Astrocyte (in vitro differentiated cells and primary cell): ENCODE measurements around the gene ASPN. TPM values are rescaled to one million over a fixed set of nuclear protein-coding genes. Genes with fewer than 3 reads are reported as not detected.

Source experiments
- DNase-seq: peaks from one replicate; pipeline ENCODE4 v3.0.0-alpha.2; 2010; ENCODE audit warnings: low read depth
- FAIRE-seq: peaks from 2 replicates; lab custom pipeline; 2011; peaks lifted over from hg19 to GRCh38; lab: Jason Lieb, UNC
- H2AFZ ChIP-seq: 2 replicates; pipeline ENCODE4 v1.6.0; 2012; ENCODE audit warnings: low read depth, low read length, inconsistent platforms
- H3K27ac ChIP-seq: 2 replicates; pipeline ENCODE4 v1.5.1; 2011; ENCODE audit warnings: low read depth, low read length, inconsistent platforms
- H3K27me3 ChIP-seq: 2 replicates; pipeline ENCODE4 v1.6.0; 2011; ENCODE audit warnings: low read length, inconsistent platforms; ENCODE audit not compliant: insufficient read depth
- H3K36me3 ChIP-seq: 2 replicates; pipeline ENCODE4 v1.5.1; 2011; ENCODE audit warnings: low read length, inconsistent platforms; ENCODE audit not compliant: insufficient read depth
- H3K4me1 ChIP-seq: 2 replicates; pipeline ENCODE4 v1.5.1; 2011; ENCODE audit warnings: low read length, inconsistent platforms; ENCODE audit not compliant: insufficient read depth
- H3K4me2 ChIP-seq: 2 replicates; pipeline ENCODE4 v1.6.0; 2012; ENCODE audit warnings: low read length, inconsistent platforms
- H3K4me3 ChIP-seq: 2 replicates; pipeline ENCODE4 v1.5.1; 2011; ENCODE audit warnings: low read depth, mild to moderate bottlenecking, low read length, inconsistent platforms; ENCODE audit not compliant: insufficient read depth
- H3K79me2 ChIP-seq: 2 replicates; pipeline ENCODE4 v1.6.0; 2012; ENCODE audit warnings: mild to moderate bottlenecking, low read length, inconsistent platforms; ENCODE audit not compliant: insufficient read depth
- H3K9ac ChIP-seq: 2 replicates; pipeline ENCODE4 v1.6.0; 2012; ENCODE audit warnings: mild to moderate bottlenecking, low read length, inconsistent platforms
- H3K9me3 ChIP-seq: 2 replicates; pipeline ENCODE4 v1.5.1; 2012; ENCODE audit warnings: low read depth, mild to moderate bottlenecking, low read length, inconsistent platforms; ENCODE audit not compliant: insufficient read depth
- H4K20me1 ChIP-seq: 2 replicates; pipeline ENCODE4 v1.6.0; 2012; ENCODE audit warnings: low read length, inconsistent platforms; ENCODE audit not compliant: insufficient read depth
- H3K27ac Mint-ChIP-seq: one replicate; pipeline ENCODE4 v1.8.0; 2021; ENCODE audit warnings: mild to moderate bottlenecking, mixed read lengths; ENCODE audit not compliant: unreplicated experiment
- H3K27me3 Mint-ChIP-seq: one replicate; pipeline ENCODE4 v1.8.0; 2021; ENCODE audit warnings: low read depth, mixed read lengths; ENCODE audit not compliant: unreplicated experiment
- H3K36me3 Mint-ChIP-seq: one replicate; pipeline ENCODE4 v1.8.0; 2021; ENCODE audit warnings: low read depth, mixed read lengths; ENCODE audit not compliant: unreplicated experiment
- H3K4me1 Mint-ChIP-seq: one replicate; pipeline ENCODE4 v1.8.0; 2021; ENCODE audit warnings: low read depth, mixed read lengths; ENCODE audit not compliant: unreplicated experiment
- H3K4me3 Mint-ChIP-seq: one replicate; pipeline ENCODE4 v1.8.0; 2021; ENCODE audit warnings: mild to moderate bottlenecking, moderate library complexity, mixed read lengths; ENCODE audit not compliant: unreplicated experiment
- H3K9me3 Mint-ChIP-seq: one replicate; pipeline ENCODE4 v1.8.0; 2021; ENCODE audit warnings: mild to moderate bottlenecking, mixed read lengths; ENCODE audit not compliant: unreplicated experiment
- EZH2 ChIP-seq: IDR thresholded peaks from 2 replicates; pipeline ENCODE4 v1.6.1; 2012; ENCODE audit warnings: mild to moderate bottlenecking, low read length, inconsistent platforms; ENCODE audit not compliant: insufficient read depth
- total RNA-seq: library from RNA; stranded (reverse); gene quantifications from 2 replicates; pipeline ENCODE4 v1.2.1, GENCODE V29; 2021
- TF ChIP-seq, protein P1 (sequence below): IDR thresholded peaks from 2 replicates; pipeline ENCODE4 v1.5.1; 2011; ENCODE audit warnings: low read depth, mild to moderate bottlenecking, inconsistent platforms, low read length, moderate library complexity; ENCODE audit not compliant: insufficient read depth

ASPN gene
- total RNA-seq, 1 donor from 2014 or later: not detected

DNA sequence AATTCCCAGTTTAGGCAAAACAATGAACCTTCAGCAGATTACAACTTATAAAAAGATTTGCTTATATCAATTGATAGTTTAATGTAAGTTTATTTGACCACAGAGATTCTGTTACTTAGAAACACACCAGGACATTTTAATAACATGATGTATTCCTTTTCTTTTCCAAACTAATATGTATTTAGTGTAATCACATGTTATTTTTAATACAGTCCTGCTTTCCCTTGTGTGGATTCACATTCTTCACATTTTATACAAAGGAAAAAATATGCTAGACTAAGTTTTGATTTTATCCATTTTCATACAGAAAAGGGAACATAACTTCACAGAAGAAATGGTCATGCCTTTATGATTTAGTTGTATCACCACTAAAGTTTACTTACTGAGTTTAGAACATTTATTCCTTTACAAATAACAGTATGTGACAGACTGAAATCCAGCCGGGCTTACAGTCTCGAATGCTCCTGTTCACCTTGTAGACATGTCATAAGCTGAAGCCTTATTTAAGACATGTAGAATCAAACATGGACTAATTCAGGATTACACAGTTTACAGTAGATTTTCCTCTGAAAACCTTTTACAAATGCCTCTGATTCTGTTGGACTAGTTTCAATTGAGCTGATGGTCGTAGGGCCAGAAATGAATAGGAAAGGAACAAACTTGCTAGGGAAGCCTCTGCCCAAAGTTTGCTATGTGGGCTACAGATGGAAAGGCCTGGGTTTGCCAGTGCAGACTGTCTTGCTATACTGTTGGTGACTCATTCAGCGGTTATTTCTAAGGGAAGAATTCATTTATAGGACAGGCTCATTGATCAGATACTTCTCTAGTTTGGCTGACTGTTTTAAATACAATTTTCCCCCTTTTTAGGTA lies 6.6 kb upstream of the ASPN start:
- no peak overlapping the region for H3K27ac ChIP-seq
- peak; percentile 29 for FAIRE-seq
- peak; percentile 73 for DNase-seq
- Mint-ChIP-seq H3K27ac (peak overlapping the region; percentile 55), H3K36me3 (no peaks in the 10 kb centered on the region), H3K4me3 (no peak overlapping the region), H3K27me3 (no peaks in the 10 kb centered on the region), H3K9me3 (no peaks in the 10 kb centered on the region), H3K4me1 (peaks cover 23% of the 10 kb centered on the region)
- H3K4me1 ChIP-seq: peaks cover 12% of the 10 kb centered on the region
- H3K9ac ChIP-seq: peak overlapping the region; percentile 29
- H4K20me1 ChIP-seq: no peaks in the 10 kb centered on the region
- TF ChIP-seq, protein P1, sequence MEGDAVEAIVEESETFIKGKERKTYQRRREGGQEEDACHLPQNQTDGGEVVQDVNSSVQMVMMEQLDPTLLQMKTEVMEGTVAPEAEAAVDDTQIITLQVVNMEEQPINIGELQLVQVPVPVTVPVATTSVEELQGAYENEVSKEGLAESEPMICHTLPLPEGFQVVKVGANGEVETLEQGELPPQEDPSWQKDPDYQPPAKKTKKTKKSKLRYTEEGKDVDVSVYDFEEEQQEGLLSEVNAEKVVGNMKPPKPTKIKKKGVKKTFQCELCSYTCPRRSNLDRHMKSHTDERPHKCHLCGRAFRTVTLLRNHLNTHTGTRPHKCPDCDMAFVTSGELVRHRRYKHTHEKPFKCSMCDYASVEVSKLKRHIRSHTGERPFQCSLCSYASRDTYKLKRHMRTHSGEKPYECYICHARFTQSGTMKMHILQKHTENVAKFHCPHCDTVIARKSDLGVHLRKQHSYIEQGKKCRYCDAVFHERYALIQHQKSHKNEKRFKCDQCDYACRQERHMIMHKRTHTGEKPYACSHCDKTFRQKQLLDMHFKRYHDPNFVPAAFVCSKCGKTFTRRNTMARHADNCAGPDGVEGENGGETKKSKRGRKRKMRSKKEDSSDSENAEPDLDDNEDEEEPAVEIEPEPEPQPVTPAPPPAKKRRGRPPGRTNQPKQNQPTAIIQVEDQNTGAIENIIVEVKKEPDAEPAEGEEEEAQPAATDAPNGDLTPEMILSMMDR: no peak
- no peak for TF ChIP-seq EZH2
- H2AFZ ChIP-seq: no peak overlapping the region
- H3K36me3 ChIP-seq: no peaks in the 10 kb centered on the region
- no peaks in the 10 kb centered on the region for H3K79me2 ChIP-seq
- H3K27me3 ChIP-seq: no peaks in the 10 kb centered on the region
- H3K4me3 ChIP-seq: no peak overlapping the region
- no peaks in the 10 kb centered on the region for H3K9me3 ChIP-seq
- peak overlapping the region; percentile 30 for H3K4me2 ChIP-seq

DNA sequence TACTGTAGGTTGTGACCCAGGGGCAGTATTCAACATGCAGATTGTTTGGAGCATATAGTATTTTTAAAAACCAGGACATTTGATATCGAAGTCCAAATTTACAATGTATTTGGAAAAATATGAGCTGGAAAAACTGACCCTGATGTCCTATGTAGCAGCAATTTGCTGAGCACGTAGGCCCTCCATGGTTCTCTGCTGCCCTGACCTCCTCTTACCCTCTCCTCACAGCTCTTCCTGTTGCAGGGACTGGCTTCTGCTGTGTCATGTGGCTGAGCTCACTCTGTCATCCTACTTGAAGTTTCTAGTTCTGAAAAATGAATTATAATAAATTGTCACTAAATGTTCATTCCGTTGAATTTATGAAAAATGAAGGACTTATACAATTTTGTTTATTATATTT lies 4.1 kb upstream of the ASPN start:
- Histone ChIP-seq H3K36me3 (no peaks in the 10 kb centered on the region), H3K27ac (no peak overlapping the region), H3K27me3 (no peaks in the 10 kb centered on the region), H4K20me1 (no peaks in the 10 kb centered on the region), H3K9me3 (no peaks in the 10 kb centered on the region), H3K9ac (no peak overlapping the region), H3K4me1 (peaks cover 18% of the 10 kb centered on the region), H2AFZ (no peak overlapping the region), H3K4me2 (no peak overlapping the region), H3K79me2 (no peaks in the 10 kb centered on the region), H3K4me3 (no peak overlapping the region)
- Mint-ChIP-seq H3K4me3 (no peak overlapping the region), H3K9me3 (no peaks in the 10 kb centered on the region), H3K4me1 (peaks cover 16% of the 10 kb centered on the region), H3K27ac (no peak overlapping the region), H3K27me3 (no peaks in the 10 kb centered on the region), H3K36me3 (no peaks in the 10 kb centered on the region)
- no peak for FAIRE-seq
- DNase-seq: no peak
- no peak for TF ChIP-seq EZH2
- TF ChIP-seq, protein P1: no peak

DNA sequence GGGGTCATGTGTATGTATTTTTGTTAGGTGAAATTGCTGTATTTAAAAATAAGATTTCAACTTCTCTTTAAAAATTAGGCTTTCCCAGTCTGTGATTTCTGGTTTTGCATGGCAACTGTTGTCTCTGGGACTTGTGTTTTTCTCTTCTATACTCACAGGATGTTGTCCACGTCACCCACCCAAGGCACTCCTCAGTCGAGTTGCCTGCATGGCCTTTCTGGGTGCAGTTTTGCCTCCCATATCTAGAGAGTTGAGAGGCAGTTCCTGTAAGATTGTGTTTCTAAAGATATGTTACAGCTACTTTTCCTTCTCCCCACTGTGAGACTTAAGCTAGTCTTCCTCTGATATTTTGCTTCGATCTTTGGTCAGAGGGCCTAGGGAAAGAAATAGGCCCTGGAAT lies 2.3 kb upstream of the ASPN start:
- H3K4me1 Mint-ChIP-seq: peaks cover 17% of the 10 kb centered on the region
- no peak overlapping the region for H3K4me2 ChIP-seq
- no peaks in the 10 kb centered on the region for H3K27me3 Mint-ChIP-seq
- no peaks in the 10 kb centered on the region for H3K36me3 ChIP-seq
- FAIRE-seq: no peak
- no peak overlapping the region for H3K9ac ChIP-seq
- no peak overlapping the region for H3K4me3 ChIP-seq
- no peaks in the 10 kb centered on the region for H3K9me3 Mint-ChIP-seq
- no peak overlapping the region for H3K4me3 Mint-ChIP-seq
- no peaks in the 10 kb centered on the region for H3K79me2 ChIP-seq
- no peaks in the 10 kb centered on the region for H3K36me3 Mint-ChIP-seq
- H3K27ac Mint-ChIP-seq: no peak overlapping the region
- H2AFZ ChIP-seq: no peak overlapping the region
- TF ChIP-seq, protein P1: no peak
- TF ChIP-seq EZH2: no peak
- H3K27ac ChIP-seq: no peak overlapping the region
- H3K9me3 ChIP-seq: no peaks in the 10 kb centered on the region
- H4K20me1 ChIP-seq: no peaks in the 10 kb centered on the region
- H3K4me1 ChIP-seq: peaks cover 31% of the 10 kb centered on the region
- H3K27me3 ChIP-seq: no peaks in the 10 kb centered on the region
- DNase-seq: no peak
